HEK293 (cell line): ENCODE data around the gene TSR1.

ENCODE experiments used
- CTCF ChIA-PET: fragments of 350-600 bp; formaldehyde crosslinking; extraction: SDS; loops from one replicate; lab custom pipeline; 2021; ENCODE audit warnings: antibody characterized with exemption; lab: Yijun Ruan, JAX
- POLR2A ChIA-PET: fragments of 300-600 bp; formaldehyde crosslinking; extraction: SDS; loops from one replicate; lab custom pipeline; 2020; ENCODE audit warnings: antibody characterized with exemption, inconsistent platforms; lab: Yijun Ruan, JAX
- H3K27ac ChIP-seq: fragments of 200-500 bp; sonication (Bioruptor generic); 2 replicates; pipeline ENCODE4 v1.5.1; 2014; ENCODE audit warnings: low read depth, low read length, control low read depth, inconsistent platforms; ENCODE audit errors: extremely low read depth
- H3K36me3 ChIP-seq, 2 experiments: fragments of 200-500 bp in 1 of 2; sonication (Bioruptor generic) in 1 of 2; 1 replicate in 1 of 2; 2 replicates in 1 of 2; pipeline ENCODE4 v1.5.1; 2014 to 2017; ENCODE audit warnings: inconsistent platforms in 2 of 2, low read length in 2 of 2; ENCODE audit not compliant: control insufficient read depth in 2 of 2, insufficient read depth in 1 of 2
- H3K4me1 ChIP-seq: fragments of 200-500 bp; sonication (Bioruptor generic); 2 replicates; pipeline ENCODE4 v1.5.1; 2014; ENCODE audit warnings: mild to moderate bottlenecking, low read length, inconsistent platforms; ENCODE audit not compliant: control insufficient read depth, insufficient read depth
- H3K4me3 ChIP-seq: 2 replicates; pipeline ENCODE4 v1.5.1; 2011; ENCODE audit warnings: low read depth, mild to moderate bottlenecking, control low read depth, low read length, moderate library complexity
- H3K9me3 ChIP-seq: fragments of 200-500 bp; sonication (Bioruptor generic); 2 replicates; pipeline ENCODE4 v1.5.1; 2014; ENCODE audit warnings: low read depth, low read length, inconsistent platforms; ENCODE audit not compliant: control insufficient read depth, insufficient read depth
- BCL11B ChIP-seq: fragments of 450-650 bp; formaldehyde crosslinking; IDR thresholded peaks from 2 replicates; pipeline ENCODE4 v1.5.1; 2016; ENCODE audit warnings: low read depth, missing biosample characterization, missing genetic modification characterization
- MZF1 ChIP-seq: fragments of 450-650 bp; formaldehyde crosslinking; IDR thresholded peaks from 2 replicates; pipeline ENCODE4 v1.5.1; 2017; ENCODE audit warnings: missing biosample characterization, missing genetic modification characterization, borderline replicate concordance
- OSR2 ChIP-seq: fragments of 450-650 bp; formaldehyde crosslinking; IDR thresholded peaks from 2 replicates; pipeline ENCODE4 v1.5.1; 2016; ENCODE audit warnings: missing biosample characterization, missing genetic modification characterization
- PRDM1 ChIP-seq: fragments of 450-650 bp; formaldehyde crosslinking; IDR thresholded peaks from 2 replicates; pipeline ENCODE4; 2016; ENCODE audit warnings: missing biosample characterization, missing genetic modification characterization
- PRDM10 ChIP-seq: fragments of 450-650 bp; formaldehyde crosslinking; IDR thresholded peaks from 2 replicates; pipeline ENCODE4 v1.5.1; 2016; ENCODE audit warnings: missing biosample characterization, missing genetic modification characterization
- SP2 ChIP-seq: fragments of 450-650 bp; formaldehyde crosslinking; IDR thresholded peaks from 2 replicates; pipeline ENCODE4 v1.5.1; 2016; ENCODE audit warnings: missing biosample characterization, missing genetic modification characterization
- TSHZ1 ChIP-seq: fragments of 450-650 bp; formaldehyde crosslinking; IDR thresholded peaks from 2 replicates; pipeline ENCODE4 v1.5.1; 2016; ENCODE audit warnings: missing biosample characterization, missing genetic modification characterization, borderline replicate concordance
- ZNF140 ChIP-seq: fragments of 450-650 bp; formaldehyde crosslinking; IDR thresholded peaks from 2 replicates; pipeline ENCODE4 v1.5.1; 2016; ENCODE audit warnings: missing biosample characterization, missing genetic modification characterization
- ZNF169 ChIP-seq: fragments of 450-650 bp; formaldehyde crosslinking; IDR thresholded peaks from 2 replicates; pipeline ENCODE4 v1.5.1; 2016; ENCODE audit warnings: missing biosample characterization, missing genetic modification characterization
- ZNF24 ChIP-seq: fragments of 450-650 bp; formaldehyde crosslinking; IDR thresholded peaks from 2 replicates; pipeline ENCODE4 v1.5.1; 2016; ENCODE audit warnings: missing biosample characterization, missing genetic modification characterization
- ZNF324 ChIP-seq: fragments of 450-650 bp; formaldehyde crosslinking; IDR thresholded peaks from 2 replicates; pipeline ENCODE4 v1.5.1; 2016; ENCODE audit warnings: missing biosample characterization, missing genetic modification characterization
- ZNF426 ChIP-seq: fragments of 450-650 bp; formaldehyde crosslinking; IDR thresholded peaks from 2 replicates; pipeline ENCODE4 v1.5.1; 2017; ENCODE audit warnings: missing biosample characterization, missing genetic modification characterization, mild to moderate bottlenecking, inconsistent platforms, moderate library complexity
- ZNF488 ChIP-seq: fragments of 450-650 bp; formaldehyde crosslinking; IDR thresholded peaks from 2 replicates; pipeline ENCODE4 v1.5.1; 2016; ENCODE audit warnings: missing biosample characterization, missing genetic modification characterization
- ZNF510 ChIP-seq: fragments of 450-650 bp; formaldehyde crosslinking; IDR thresholded peaks from 2 replicates; pipeline ENCODE4 v1.5.1; 2018; ENCODE audit warnings: mild to moderate bottlenecking, missing genetic modification characterization, missing biosample characterization; ENCODE audit not compliant: insufficient replicate concordance
- ZNF518A ChIP-seq: fragments of 450-650 bp; formaldehyde crosslinking; conservative IDR thresholded peaks from 2 replicates; pipeline ENCODE4 v1.5.1; 2016; ENCODE audit warnings: low read depth, missing biosample characterization, missing genetic modification characterization
- ZNF600 ChIP-seq: fragments of 450-650 bp; formaldehyde crosslinking; IDR thresholded peaks from 2 replicates; pipeline ENCODE4 v1.5.1; 2016; ENCODE audit warnings: missing biosample characterization, missing genetic modification characterization
- ZNF626 ChIP-seq: fragments of 450-650 bp; sonication (Bioruptor Pico); formaldehyde crosslinking; IDR thresholded peaks from 2 replicates; pipeline ENCODE4 v1.5.1; 2018; ENCODE audit warnings: missing biosample characterization, missing genetic modification characterization, inconsistent platforms
- TF ChIP-seq, protein P1 (sequence below): fragments of 450-650 bp; formaldehyde crosslinking; IDR thresholded peaks from 2 replicates; pipeline ENCODE4 v1.5.0; 2017; ENCODE audit warnings: missing biosample characterization, missing genetic modification characterization, borderline replicate concordance
- TF ChIP-seq, protein P2 (sequence below): fragments of 450-650 bp; formaldehyde crosslinking; IDR thresholded peaks from 2 replicates; pipeline ENCODE4 v1.5.1; 2016; ENCODE audit warnings: missing biosample characterization, missing genetic modification characterization

The TSR1 gene

DNA sequence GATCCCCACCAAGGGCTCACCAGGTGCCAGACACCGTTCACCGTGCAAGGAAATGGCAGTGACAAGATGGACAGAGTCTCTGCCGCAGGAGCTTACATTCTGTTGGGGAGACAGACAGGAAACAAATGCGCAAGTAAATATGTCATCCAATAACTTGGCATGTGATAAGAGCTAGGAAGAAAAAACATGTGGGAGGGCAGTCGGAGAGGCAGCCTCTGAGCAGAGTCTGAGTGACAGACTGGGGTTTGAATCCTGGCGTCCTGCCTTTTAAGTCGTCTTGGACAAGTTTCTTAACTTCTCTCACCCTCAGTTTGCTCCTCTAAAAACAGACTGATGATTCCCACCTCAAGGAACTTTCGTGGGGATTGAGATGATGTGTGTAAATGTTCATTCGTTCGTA is 8.3 kb upstream of the TSR1 start:
- Histone ChIP-seq H3K9me3 (no peaks in the 10 kb centered on the region), H3K27ac (no peak overlapping the region), H3K4me1 (peaks cover 12% of the 10 kb centered on the region), H3K4me3 (no peak overlapping the region), H3K36me3 (peaks cover 0 to 23% of the 10 kb centered on the region in 2 experiments; a peak in 2 of 3 replicates)
- POLR2A ChIA-PET, result interaction anchor here (0.8 kb wide), 1 partner anchor 8 kb away, joined by 3 read pairs; the partner anchor contains the start of gene TSR1
- CTCF ChIA-PET, result interaction anchor here (1.2 kb wide), 1 partner anchor 8 kb away, joined by 7 read pairs; no protein-coding TSS in a partner anchor
- TF ChIP-seq, protein P1, sequence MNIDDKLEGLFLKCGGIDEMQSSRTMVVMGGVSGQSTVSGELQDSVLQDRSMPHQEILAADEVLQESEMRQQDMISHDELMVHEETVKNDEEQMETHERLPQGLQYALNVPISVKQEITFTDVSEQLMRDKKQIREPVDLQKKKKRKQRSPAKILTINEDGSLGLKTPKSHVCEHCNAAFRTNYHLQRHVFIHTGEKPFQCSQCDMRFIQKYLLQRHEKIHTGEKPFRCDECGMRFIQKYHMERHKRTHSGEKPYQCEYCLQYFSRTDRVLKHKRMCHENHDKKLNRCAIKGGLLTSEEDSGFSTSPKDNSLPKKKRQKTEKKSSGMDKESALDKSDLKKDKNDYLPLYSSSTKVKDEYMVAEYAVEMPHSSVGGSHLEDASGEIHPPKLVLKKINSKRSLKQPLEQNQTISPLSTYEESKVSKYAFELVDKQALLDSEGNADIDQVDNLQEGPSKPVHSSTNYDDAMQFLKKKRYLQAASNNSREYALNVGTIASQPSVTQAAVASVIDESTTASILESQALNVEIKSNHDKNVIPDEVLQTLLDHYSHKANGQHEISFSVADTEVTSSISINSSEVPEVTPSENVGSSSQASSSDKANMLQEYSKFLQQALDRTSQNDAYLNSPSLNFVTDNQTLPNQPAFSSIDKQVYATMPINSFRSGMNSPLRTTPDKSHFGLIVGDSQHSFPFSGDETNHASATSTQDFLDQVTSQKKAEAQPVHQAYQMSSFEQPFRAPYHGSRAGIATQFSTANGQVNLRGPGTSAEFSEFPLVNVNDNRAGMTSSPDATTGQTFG (tag by site-specific recombination), result no peak
- TF ChIP-seq ZNF600 (no peak), MZF1 (tag by site-specific recombination) (no peak), ZNF510 (tag by site-specific recombination) (no peak), SP2 (tag by site-specific recombination) (no peak), ZNF488 (tag by site-specific recombination) (no peak), ZNF626 (tag by site-specific recombination) (no peak), ZNF169 (tag by site-specific recombination) (no peak), PRDM1 (tag by site-specific recombination) (no peak), PRDM10 (tag by site-specific recombination) (no peak), OSR2 (no peak), BCL11B (tag by site-specific recombination) (no peak), ZNF518A (tag by site-specific recombination) (no peak), TSHZ1 (tag by site-specific recombination) (no peak), ZNF426 (tag by site-specific recombination) (no peak), ZNF140 (no peak), ZNF324 (tag by site-specific recombination) (no peak), ZNF24 (tag by site-specific recombination) (no peak)
- TF ChIP-seq, protein P2, sequence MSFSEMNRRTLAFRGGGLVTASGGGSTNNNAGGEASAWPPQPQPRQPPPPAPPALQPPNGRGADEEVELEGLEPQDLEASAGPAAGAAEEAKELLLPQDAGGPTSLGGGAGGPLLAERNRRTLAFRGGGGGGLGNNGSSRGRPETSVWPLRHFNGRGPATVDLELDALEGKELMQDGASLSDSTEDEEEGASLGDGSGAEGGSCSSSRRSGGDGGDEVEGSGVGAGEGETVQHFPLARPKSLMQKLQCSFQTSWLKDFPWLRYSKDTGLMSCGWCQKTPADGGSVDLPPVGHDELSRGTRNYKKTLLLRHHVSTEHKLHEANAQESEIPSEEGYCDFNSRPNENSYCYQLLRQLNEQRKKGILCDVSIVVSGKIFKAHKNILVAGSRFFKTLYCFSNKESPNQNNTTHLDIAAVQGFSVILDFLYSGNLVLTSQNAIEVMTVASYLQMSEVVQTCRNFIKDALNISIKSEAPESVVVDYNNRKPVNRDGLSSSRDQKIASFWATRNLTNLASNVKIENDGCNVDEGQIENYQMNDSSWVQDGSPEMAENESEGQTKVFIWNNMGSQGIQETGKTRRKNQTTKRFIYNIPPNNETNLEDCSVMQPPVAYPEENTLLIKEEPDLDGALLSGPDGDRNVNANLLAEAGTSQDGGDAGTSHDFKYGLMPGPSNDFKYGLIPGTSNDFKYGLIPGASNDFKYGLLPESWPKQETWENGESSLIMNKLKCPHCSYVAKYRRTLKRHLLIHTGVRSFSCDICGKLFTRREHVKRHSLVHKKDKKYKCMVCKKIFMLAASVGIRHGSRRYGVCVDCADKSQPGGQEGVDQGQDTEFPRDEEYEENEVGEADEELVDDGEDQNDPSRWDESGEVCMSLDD (tag by site-specific recombination), result no peak
